CD4-positive, alpha-beta T cell treated with Interleukin-6 at 100 ng/mL for 8 hours (primary cell): ENCODE results near the gene LMO7.
"Not testable (repeated sequence)": the region's sequence is repeated elsewhere in the genome, so short reads cannot be mapped to it uniquely, and the experiment has no call there.

Experiments used
- DNase-seq: peaks from one replicate; pipeline ENCODE4 v3.0.0-alpha.2; 2020; ENCODE audit warnings: mixed read lengths, low spot score

Gene LMO7

GRCh38 chr13:75699062-75699461 lies 62.9 kb downstream of the LMO7 start:
- DNase-seq, result no peak

- DNase-seq, result not testable (repeated sequence)
Observed at GRCh38 chr13:75699717-75700116, 63.6 kb downstream of the LMO7 start.

GRCh38 chr13:75700552-75700951 lies 64.4 kb downstream of the LMO7 start:
- no peak for DNase-seq

- DNase-seq, result no peak
Observed at GRCh38 chr13:75702476-75702875, 66.3 kb downstream of the LMO7 start.

GRCh38 chr13:75703769-75704168 lies 67.6 kb downstream of the LMO7 start:
- no peak for DNase-seq

- no peak for DNase-seq
Observed at GRCh38 chr13:75704194-75704926, 68.2 kb downstream of the LMO7 start.

GRCh38 chr13:75704927-75705288 lies 68.8 kb downstream of the LMO7 start:
- no peak for DNase-seq

GRCh38 chr13:75705395-75705794 lies 69.3 kb downstream of the LMO7 start:
- no peak for DNase-seq

GRCh38 chr13:75705908-75706307 lies 69.8 kb downstream of the LMO7 start:
- DNase-seq, result no peak

GRCh38 chr13:75713852-75714251 lies 77.7 kb downstream of the LMO7 start:
- no peak for DNase-seq

GRCh38 chr13:75715601-75716523 lies 79.7 kb downstream of the LMO7 start:
- DNase-seq, result no peak

GRCh38 chr13:75717525-75717924 lies 81.4 kb downstream of the LMO7 start:
- DNase-seq, result no peak

- no peak for DNase-seq
Observed at GRCh38 chr13:75721307-75721706, 85.2 kb downstream of the LMO7 start.

- DNase-seq, result no peak
Observed at GRCh38 chr13:75723901-75724300, 87.8 kb downstream of the LMO7 start.

- DNase-seq, result no peak
Observed at GRCh38 chr13:75724752-75725517, 88.8 kb downstream of the LMO7 start.

GRCh38 chr13:75725736-75726135 lies 89.6 kb downstream of the LMO7 start:
- no peak for DNase-seq

- DNase-seq, result no peak
Observed at GRCh38 chr13:75726306-75726705, 90.2 kb downstream of the LMO7 start.

- not testable (repeated sequence) for DNase-seq
Observed at GRCh38 chr13:75733113-75733512, 97.0 kb downstream of the LMO7 start.

- no peak for DNase-seq
Observed at GRCh38 chr13:75736173-75736572, 100.0 kb downstream of the LMO7 start.

- no peak for DNase-seq
Observed at GRCh38 chr13:75738841-75739240, 102.7 kb downstream of the LMO7 start.

GRCh38 chr13:75739244-75739868 lies 103.2 kb downstream of the LMO7 start:
- DNase-seq, result no peak

GRCh38 chr13:75740031-75740430 lies 103.9 kb downstream of the LMO7 start:
- DNase-seq, result no peak
